Fibroblast of the aortic adventitia (primary cell): ENCODE data around the gene DICER1. TPM values are rescaled to one million over a fixed set of nuclear protein-coding genes. Genes with fewer than 3 reads are reported as not detected.

Source experiments
- DNase-seq: peaks from one replicate; pipeline ENCODE4 v3.0.0-alpha.2; 2010; ENCODE audit warnings: low read depth
- H3K4me3 ChIP-seq: 2 replicates; pipeline ENCODE4 v1.5.1; 2011; ENCODE audit warnings: low read depth, mild to moderate bottlenecking, control low read depth, low read length, moderate library complexity
- CTCF ChIP-seq: IDR thresholded peaks from 2 replicates; pipeline ENCODE4 v1.5.1; 2011; ENCODE audit warnings: mild to moderate bottlenecking, low read length, control low read depth, inconsistent platforms; ENCODE audit not compliant: insufficient read depth
- total RNA-seq: library from RNA; depleted of rRNA; stranded (reverse); fragments of >200 nt; gene quantifications from 2 replicates; pipeline ENCODE4 v1.2.3, GENCODE V29; 2012; ENCODE audit warnings: low replicate concordance

Gene DICER1
- total RNA-seq, 1 donor: 46.6 TPM

GRCh38 chr14:95097385-95097784 is 59.9 kb downstream of the DICER1 start:
- peak; percentile 76 for DNase-seq
- no peak for TF ChIP-seq CTCF
- H3K4me3 ChIP-seq: no peak overlapping the region

- no peak overlapping the region for H3K4me3 ChIP-seq
- DNase-seq: no peak
- TF ChIP-seq CTCF: no peak
These were observed 60.9 kb downstream of the DICER1 start for GRCh38 chr14:95096476-95096875.

GRCh38 chr14:95095996-95096395 is 61.3 kb downstream of the DICER1 start:
- no peak for TF ChIP-seq CTCF
- no peak overlapping the region for H3K4me3 ChIP-seq
- no peak for DNase-seq

GRCh38 chr14:95092723-95093122 is 64.6 kb downstream of the DICER1 start:
- no peak for TF ChIP-seq CTCF
- DNase-seq: no peak
- H3K4me3 ChIP-seq: no peak overlapping the region

GRCh38 chr14:95091581-95091980 is 65.7 kb downstream of the DICER1 start:
- no peak for TF ChIP-seq CTCF
- H3K4me3 ChIP-seq: no peak overlapping the region
- no peak for DNase-seq

GRCh38 chr14:95088665-95089064 is 68.7 kb downstream of the DICER1 start:
- no peak for DNase-seq
- H3K4me3 ChIP-seq: no peak overlapping the region
- no peak for TF ChIP-seq CTCF

- no peak overlapping the region for H3K4me3 ChIP-seq
- no peak for DNase-seq
- no peak for TF ChIP-seq CTCF
These were observed 69.7 kb downstream of the DICER1 start for GRCh38 chr14:95087619-95088018.
